KOPT-K1 (cell line): ENCODE results near the gene PIK3R5.

Source experiments
- H3K27ac ChIP-seq: fragments of 200-600 bp; sonication (generic); 2 replicates; pipeline ENCODE4 v1.5.1; 2016; ENCODE audit warnings: antibody characterized with exemption, mild to moderate bottlenecking, low read depth, low read length; ENCODE audit not compliant: poor library complexity, severe bottlenecking
- H3K36me3 ChIP-seq: fragments of 200-600 bp; sonication (generic); 2 replicates; pipeline ENCODE4 v1.5.1; 2017; ENCODE audit warnings: antibody characterized with exemption, mild to moderate bottlenecking, low read length, moderate library complexity; ENCODE audit not compliant: insufficient read depth
- H3K9me3 ChIP-seq: fragments of 200-600 bp; sonication (generic); 2 replicates; pipeline ENCODE4 v1.5.1; 2017; ENCODE audit warnings: antibody characterized with exemption, low read length, mild to moderate bottlenecking; ENCODE audit not compliant: insufficient read depth, poor library complexity, severe bottlenecking

The PIK3R5 gene

DNA sequence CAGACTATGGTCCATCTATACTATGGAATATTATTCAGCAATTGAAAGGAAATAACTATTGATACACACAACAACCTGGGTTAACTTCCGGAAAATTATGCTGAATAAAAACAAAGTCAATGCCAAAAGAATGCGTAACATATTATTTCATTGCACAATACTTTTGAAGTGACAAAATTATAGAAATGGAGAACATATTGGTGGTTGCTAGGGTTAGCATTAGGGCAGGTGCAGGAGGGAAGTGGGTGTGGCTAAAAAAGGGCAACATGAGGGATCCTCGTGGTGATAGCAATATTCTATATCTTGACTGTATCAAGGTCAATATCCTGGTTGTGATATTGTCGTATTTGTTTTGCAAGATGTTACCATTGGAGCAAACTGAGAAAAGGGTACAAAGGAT, 34.9 kb downstream of the PIK3R5 start:
- H3K9me3 ChIP-seq: peaks cover 68% of the 10 kb centered on the region
- H3K27ac ChIP-seq: no peak overlapping the region
- H3K36me3 ChIP-seq: peaks cover 22% of the 10 kb centered on the region

DNA sequence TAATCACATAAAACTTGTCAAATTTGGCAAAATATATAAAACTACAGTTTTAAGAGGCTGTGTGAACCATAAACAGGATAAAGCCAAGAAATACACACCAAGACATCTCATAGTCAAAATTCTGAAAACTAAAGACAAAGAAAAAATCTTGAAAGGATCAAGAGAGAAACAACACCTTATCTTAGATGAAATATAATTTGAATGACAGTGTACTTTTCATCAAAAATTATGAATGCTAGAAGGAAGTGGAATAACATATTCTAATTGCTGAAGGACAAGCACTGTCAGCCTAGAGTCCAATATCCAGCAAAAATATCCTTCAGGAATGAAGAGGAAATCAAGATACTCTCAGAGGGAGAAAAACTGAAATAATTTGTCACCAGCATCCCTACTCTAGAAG, 37.2 kb downstream of the PIK3R5 start:
- Histone ChIP-seq H3K27ac (no peak overlapping the region), H3K36me3 (peaks cover 22% of the 10 kb centered on the region), H3K9me3 (peaks cover 68% of the 10 kb centered on the region)

DNA sequence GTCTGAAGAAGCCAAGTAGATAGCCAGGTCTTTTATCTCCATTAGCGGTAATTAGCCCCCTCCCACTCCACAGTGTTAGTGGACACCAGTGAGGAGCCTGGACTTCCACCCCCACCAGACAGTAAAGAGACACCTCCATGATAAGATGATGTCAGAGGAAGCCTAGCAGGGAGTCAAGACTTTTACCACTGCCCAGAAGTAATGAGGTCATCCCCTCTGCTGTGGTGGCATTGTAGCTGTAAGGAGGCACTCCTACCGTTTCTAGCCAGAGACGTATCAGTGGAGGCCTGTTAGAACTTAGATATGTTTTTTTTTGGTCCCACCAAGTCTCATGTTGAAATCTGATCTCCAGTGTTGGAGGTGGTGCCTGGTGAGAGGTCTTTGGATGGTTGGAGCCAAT, 38.1 kb downstream of the PIK3R5 start:
- Histone ChIP-seq H3K36me3 (peaks cover 22% of the 10 kb centered on the region), H3K27ac (no peak overlapping the region), H3K9me3 (peaks cover 70% of the 10 kb centered on the region)

DNA sequence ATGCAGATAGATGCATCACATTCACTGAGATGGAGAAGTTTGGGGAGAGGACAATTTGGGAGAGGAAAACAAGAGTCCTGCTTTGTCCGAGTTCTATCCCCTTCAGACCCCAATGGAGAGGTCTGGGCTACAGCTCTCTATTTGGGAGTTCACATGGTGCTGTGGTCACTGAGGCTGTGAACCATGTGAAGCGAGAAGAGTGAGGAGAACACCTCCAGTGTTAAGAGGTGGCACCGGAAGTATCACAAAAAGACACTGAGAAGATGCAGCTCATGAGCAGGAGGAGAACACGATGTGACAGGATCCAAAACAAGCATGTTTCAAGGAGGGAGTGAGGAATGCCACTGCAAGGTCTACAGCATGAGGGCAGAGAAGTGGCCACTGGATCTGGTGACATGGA, 39.7 kb downstream of the PIK3R5 start:
- Histone ChIP-seq H3K27ac (no peak overlapping the region), H3K9me3 (peaks cover 58% of the 10 kb centered on the region), H3K36me3 (peaks cover 14% of the 10 kb centered on the region)

DNA sequence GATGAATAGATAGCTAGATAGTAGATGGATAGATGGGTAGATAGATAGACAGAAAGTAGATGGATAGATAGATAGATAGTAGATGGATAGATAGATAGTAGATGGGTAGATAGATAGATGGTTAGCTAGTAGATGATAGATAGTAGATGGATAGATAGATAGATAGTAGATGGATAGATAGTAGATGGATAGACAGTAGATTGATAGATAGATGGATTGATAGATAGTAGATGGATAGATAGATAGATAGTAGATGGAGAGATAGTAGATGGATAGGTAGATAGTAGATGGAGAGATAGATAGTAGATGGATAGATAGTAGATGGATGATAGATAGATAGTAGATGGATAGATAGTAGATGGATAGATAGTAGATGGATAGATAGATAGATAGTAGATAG, 40.4 kb downstream of the PIK3R5 start:
- peaks cover 51% of the 10 kb centered on the region for H3K9me3 ChIP-seq
- peaks cover 16% of the 10 kb centered on the region for H3K36me3 ChIP-seq
- H3K27ac ChIP-seq: no peak overlapping the region

DNA sequence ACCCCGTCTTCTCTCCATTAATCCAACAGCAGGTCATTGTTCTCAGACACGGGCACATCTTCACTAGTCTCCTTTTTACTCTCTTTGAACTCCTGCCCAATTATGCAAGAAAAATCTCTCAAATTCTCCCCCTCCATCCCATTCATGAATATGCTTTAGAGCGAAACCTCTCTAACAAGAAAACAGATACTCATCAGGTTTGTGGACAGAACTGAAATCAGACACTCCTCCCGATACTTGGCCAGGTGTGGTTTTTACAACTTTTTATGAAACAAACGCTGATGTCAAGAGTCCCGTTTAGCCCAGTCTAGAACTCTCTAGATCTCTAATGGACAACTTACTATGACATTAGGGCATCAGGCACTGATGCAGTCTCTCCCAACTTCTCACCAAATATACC, 40.9 kb downstream of the PIK3R5 start:
- no peak overlapping the region for H3K27ac ChIP-seq
- peaks cover 21% of the 10 kb centered on the region for H3K36me3 ChIP-seq
- H3K9me3 ChIP-seq: peaks cover 46% of the 10 kb centered on the region

DNA sequence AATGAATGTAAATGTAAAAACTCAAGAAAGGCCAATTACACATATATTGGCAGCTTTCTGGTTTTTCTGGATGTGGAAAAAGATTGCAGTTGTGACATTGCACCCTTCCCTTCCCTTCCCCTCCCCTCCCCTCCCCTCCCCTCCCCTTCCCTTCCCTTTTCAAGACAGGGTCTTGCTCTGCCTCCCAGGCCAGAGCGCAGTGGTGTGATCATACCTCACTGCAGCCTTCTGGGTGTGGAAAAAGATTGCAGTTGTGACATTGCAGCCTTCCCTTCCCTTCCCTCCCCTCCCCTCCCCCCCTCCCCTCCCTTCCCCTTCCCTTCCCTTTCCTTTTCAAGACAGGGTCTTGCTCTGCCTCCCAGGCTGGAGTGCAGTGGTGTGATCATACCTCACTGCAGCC, 41.7 kb downstream of the PIK3R5 start:
- H3K27ac ChIP-seq: no peak overlapping the region
- H3K9me3 ChIP-seq: peaks cover 45% of the 10 kb centered on the region
- peaks cover 29% of the 10 kb centered on the region for H3K36me3 ChIP-seq

DNA sequence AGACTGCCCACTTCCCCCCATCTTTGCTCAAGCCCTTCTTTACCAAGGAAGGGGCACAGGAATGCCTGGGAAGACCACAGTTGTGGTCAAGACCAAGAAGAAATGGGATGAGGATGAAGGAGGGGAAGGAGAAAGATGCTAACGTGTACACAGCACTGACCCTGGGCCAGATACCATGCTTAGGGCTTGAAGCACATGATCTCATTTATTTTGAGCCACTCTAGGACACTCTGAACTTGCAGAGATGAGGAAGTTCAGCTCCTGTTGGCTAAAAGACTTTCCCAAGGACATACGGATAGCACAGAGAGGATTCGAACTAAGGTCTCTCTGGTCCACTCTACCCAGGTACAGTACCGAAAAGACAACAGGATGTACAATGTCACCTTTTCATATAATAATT, 42.6 kb downstream of the PIK3R5 start:
- H3K27ac ChIP-seq: no peak overlapping the region

DNA sequence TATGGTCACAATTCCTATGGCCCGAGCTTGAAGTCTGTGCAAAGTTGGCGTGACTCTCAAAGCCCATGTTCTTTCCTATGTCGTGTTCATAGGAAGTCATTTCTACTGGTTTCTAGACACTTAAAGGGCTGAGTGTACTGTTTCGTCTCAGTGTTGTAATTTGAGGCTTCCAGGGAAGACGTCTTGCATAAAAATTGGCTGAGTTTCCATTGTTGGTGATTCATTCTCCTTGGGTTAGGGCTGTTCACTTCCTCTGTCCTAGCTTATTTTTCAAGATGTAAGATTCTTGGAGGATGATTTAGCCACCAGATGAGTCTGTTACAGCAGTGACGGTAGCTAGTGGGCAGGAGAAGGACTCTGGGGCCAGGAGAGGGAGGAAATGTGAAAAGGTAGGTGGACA, 43.1 kb downstream of the PIK3R5 start:
- Histone ChIP-seq H3K27ac (no peak overlapping the region), H3K9me3 (peaks cover 44% of the 10 kb centered on the region), H3K36me3 (peaks cover 25% of the 10 kb centered on the region)

More for the DNA sequence above, 42.6 kb downstream of the PIK3R5 start:
- H3K9me3 ChIP-seq: peaks cover 44% of the 10 kb centered on the region
- H3K36me3 ChIP-seq: peaks cover 29% of the 10 kb centered on the region

DNA sequence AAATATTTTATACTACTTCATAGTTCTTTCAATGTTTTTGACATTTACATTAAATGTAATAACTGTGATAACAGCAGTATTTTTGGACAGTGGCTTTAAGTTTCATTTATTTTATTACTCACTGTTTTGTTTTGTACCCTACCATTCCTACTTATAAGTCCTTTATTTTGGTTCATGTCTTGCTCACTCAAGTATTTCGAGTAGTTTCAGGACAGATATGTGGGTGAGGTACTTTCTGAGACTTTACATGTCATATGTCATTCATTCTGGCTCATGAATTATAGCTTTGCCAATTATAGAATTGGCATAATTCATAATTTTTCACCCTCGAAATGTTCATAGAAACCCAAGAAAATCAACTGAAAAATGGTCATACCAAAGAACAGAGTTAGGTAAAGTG, 44.4 kb downstream of the PIK3R5 start:
- H3K27ac ChIP-seq: no peak overlapping the region
- H3K9me3 ChIP-seq: peaks cover 34% of the 10 kb centered on the region

DNA sequence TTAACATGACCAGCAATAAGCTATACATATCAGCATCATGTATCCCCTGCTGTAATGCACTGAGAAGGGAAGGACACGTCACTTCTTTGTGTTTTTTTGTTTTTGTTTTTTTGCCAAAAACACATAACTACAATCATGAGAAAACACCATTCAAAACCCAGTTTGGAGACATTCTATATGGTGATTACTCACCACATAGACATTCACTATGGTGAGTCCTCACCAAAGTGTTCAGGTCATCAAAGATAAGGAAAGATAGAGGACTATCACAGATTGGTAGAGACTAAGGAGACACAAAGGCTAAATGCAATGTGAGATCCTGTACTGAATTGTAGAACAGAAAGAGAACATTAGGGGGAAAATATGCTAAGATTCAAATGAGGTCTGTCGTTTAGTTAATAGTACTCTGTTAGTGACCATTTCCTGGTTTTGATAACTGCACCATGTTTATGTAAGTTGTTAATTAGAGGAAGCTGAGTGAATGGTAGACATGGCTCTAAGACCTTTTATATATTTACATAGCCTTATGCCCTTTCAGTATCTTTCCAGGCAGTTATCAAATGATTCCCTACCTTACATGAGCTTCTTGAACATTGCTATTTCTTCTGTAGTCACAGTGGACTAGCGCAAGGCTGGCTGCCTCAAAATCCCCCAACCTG, 46.6 kb downstream of the PIK3R5 start:
- Histone ChIP-seq H3K9me3 (peaks cover 29% of the 10 kb centered on the region), H3K27ac (no peak overlapping the region), H3K36me3 (peaks cover 29% of the 10 kb centered on the region; the same call in 1 of the 2 replicates)

More for the DNA sequence above, 44.4 kb downstream of the PIK3R5 start:
- peaks cover 25% of the 10 kb centered on the region; the same call in 1 of the 2 replicates for H3K36me3 ChIP-seq

DNA sequence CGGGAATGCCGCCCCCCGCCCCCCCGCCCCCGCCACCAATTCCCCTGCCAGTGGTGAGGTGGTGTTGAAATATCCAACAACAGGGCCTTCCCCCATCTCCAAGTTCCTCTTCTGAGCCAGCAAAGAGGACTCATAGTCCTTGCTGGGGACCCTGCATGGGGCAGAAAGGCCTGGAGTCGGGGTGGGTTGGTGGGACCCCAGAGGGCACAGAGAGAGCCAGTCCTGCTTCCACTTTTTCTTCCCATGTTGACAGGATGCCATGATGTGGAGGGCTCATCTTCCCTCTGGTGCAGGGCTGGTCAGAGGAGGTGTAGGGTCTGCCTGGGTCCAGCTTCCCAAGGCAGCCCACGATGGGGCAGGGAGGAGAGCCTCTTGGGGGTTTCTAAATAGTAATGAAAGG, 49.0 kb downstream of the PIK3R5 start:
- H3K36me3 ChIP-seq: peaks cover 38% of the 10 kb centered on the region

DNA sequence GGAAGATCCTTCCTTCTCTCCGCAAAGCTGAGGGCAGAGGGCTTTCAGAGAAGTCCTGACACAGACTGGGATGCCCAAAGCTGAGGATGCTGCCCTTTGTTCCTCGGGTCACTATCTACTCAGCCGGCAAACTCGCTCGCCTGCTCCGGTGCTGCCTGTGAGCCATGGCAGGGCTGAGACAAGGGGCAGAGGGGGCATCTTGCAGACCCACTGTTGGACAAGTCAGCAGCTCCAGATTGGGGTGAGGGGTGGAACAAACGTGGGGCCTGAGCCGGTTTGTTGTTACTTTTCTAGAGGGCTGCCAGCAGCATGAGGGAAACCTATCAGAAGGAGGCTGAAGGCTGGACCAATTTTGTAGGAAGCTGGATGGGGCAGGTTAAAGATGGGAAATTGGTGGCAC, 51.0 kb downstream of the PIK3R5 start:
- no peak overlapping the region for H3K27ac ChIP-seq
- H3K9me3 ChIP-seq: peaks cover 22% of the 10 kb centered on the region
- H3K36me3 ChIP-seq: peaks cover 48% of the 10 kb centered on the region

More for the DNA sequence above, 49.0 kb downstream of the PIK3R5 start:
- Histone ChIP-seq H3K27ac (no peak overlapping the region), H3K9me3 (peaks cover 22% of the 10 kb centered on the region)

DNA sequence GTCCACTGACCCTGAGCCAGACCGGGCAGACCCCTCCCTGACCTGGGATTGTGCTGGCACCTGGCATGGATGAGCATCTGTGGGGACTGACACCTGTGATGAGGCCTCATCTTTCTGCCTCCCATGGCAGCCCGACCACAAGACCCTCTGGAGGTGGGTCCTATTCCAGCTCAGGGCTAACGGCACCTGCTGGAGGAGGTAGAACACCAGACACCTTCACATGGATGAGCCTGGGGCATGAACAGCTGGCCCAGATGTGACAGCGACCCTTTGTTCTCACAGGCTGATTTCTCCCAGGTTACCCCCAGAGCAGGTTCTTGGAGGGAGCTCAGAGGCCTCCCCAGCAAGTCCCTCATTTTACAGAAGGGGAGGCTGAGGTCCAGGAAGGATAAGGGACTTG, 51.6 kb downstream of the PIK3R5 start:
- no peak overlapping the region for H3K27ac ChIP-seq
- peaks cover 46% of the 10 kb centered on the region for H3K36me3 ChIP-seq
- H3K9me3 ChIP-seq: peaks cover 15% of the 10 kb centered on the region

DNA sequence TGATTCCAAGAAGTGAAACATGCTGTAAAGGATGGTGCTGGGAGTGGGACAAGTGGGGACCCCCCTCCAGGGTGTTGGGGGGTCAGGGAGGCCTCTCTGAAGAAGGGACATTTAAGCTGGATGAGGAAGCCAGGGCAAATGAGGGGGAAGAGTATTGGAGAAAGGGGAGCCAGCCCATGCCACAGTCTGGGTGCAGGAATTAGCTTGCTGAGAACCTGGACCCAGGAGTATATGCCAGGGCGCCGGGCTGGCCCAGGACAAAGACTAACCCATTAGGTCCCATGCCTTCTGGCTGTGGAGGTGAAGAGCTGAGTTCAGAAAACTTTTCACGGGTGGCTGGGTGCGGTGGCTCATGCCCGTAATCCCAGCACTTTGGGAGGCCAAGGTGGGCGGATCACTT, 52.4 kb downstream of the PIK3R5 start:
- peaks cover 50% of the 10 kb centered on the region for H3K36me3 ChIP-seq

More for the DNA sequence above, 52.4 kb downstream of the PIK3R5 start:
- Histone ChIP-seq H3K27ac (no peak overlapping the region), H3K9me3 (peaks cover 8% of the 10 kb centered on the region)
